ENCODE measurements around the gene KSR1.

GRCh38 chr17:27550291-27550930, 94.2 kb downstream of the KSR1 start:
- no peak for TF ChIP-seq CTCF (IDR thresholded peaks at IDR 0.05)
- no peak for TF ChIP-seq POLR2A (IDR thresholded peaks at IDR 0.05)

All from testis (tissue), 2 donors.